Uterus (tissue), 2 donors: ENCODE measurements around the gene ARID5B.

Experiments used
- CTCF ChIP-seq, 4 experiments: fragments of 200-600 bp in 2 of 4; fragments of 450-650 bp in 2 of 4; sonication (generic) in 2 of 4; IDR thresholded peaks; one replicate each; pipeline ENCODE4 v1.5.1; 2016 to 2019; ENCODE audit warnings: antibody characterized with exemption in 4 of 4, mild to moderate bottlenecking in 2 of 4, moderate library complexity in 1 of 4
- POLR2A ChIP-seq, 2 donors: fragments of 450-650 bp; IDR thresholded peaks; one replicate each; pipeline ENCODE4 v1.6.1; 2016; ENCODE audit warnings: antibody characterized with exemption in 2 of 2, mild to moderate bottlenecking in 1 of 2, moderate library complexity in 1 of 2

GRCh38 chr10:61894133-61894532, 7.4 kb upstream of the ARID5B start:
- TF ChIP-seq CTCF (IDR thresholded peaks at IDR 0.05): no peak
- TF ChIP-seq POLR2A (IDR thresholded peaks at IDR 0.05): no peak
